ENCODE data around the gene TGFBI. TPM values are rescaled to one million over a fixed set of nuclear protein-coding genes. Genes with fewer than 3 reads are reported as not detected.

TGFBI gene
- total and polyA plus RNA-seq, 2 donors (not counting 1 experiment from before 2014, with no cell fraction given): 398 to 889 TPM

DNA sequence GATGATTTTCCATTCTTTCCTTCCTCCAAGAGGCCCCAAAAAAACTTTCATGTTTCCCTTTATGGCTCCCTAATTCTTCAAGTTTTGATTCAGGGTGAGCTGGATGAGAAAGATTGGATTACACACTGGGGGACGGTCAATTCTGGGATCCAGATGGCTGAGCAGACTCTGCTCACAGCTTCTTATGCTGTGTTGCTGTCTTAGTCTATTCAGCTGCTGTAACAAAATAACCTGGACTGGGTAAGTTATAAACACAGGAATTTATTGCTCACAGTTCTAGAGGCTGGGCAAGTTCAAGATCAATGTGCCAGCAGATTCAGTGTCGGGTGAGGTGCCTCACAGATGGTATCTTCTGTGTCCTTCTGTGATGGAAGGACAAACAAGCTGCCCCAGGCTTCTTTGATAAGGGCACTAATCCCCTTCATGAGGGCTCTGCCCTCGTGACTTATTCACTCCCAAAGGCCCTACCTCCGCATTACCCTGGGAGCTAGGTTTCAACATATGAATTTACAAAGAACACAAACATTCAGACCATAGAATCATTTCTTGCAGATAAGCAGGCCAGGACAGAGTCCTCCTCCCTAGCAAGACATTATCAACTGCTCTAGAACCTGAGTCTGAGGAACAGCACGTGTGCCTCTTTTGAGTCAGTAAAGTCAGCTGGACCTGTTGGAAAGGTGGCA, 80.8 kb downstream of the TGFBI start:
- Histone ChIP-seq H3K4me3 (replicated peaks in 1 of 4; ENCODE audit: control extremely low read depth in 1 of 4, insufficient read depth in 1 of 4, low read depth in 3 of 4, low read length in 4 of 4) (no peak overlapping the region), H3K79me2 (ENCODE audit: control insufficient read depth, insufficient read depth, low read length) (no peaks in the 10 kb centered on the region), H3K4me1 (ENCODE audit: control insufficient read depth, extremely low read depth, insufficient read depth, low read length) (no peaks in the 10 kb centered on the region), H4K20me1 (ENCODE audit: control insufficient read depth, extremely low read depth, insufficient read depth, low read length) (no peaks in the 10 kb centered on the region), H3K27me3 (ENCODE audit: control insufficient read depth, insufficient read depth, low read length) (no peaks in the 10 kb centered on the region), H3K9me3 (ENCODE audit: control insufficient read depth, insufficient read depth, low read depth, low read length) (no peaks in the 10 kb centered on the region), H3K27ac (ENCODE audit: insufficient read depth, low read length) (no peak overlapping the region), H3K36me3 (ENCODE audit: control insufficient read depth, insufficient read depth, low read length) (no peaks in the 10 kb centered on the region), H2AFZ (ENCODE audit: low read length) (no peak overlapping the region), H3K4me2 (ENCODE audit: extremely low read depth, insufficient read depth, low read length) (no peak overlapping the region), H3K9ac (ENCODE audit: insufficient read depth, low read length) (no peak overlapping the region)
- no peak for TF ChIP-seq EZH2 (IDR thresholded peaks at IDR 0.05; ENCODE audit: low read length, missing control alignments)
- TF ChIP-seq CTCF (conservative IDR thresholded peaks at IDR 0.05 in 1 of 2, IDR thresholded peaks at IDR 0.05 in 1 of 2; ENCODE audit: low read depth in 1 of 2, low read length in 2 of 2): no peak
- no peak for DNase-seq (ENCODE audit: low read depth in 2 of 2)

Other genes starting within 250 kb of the TGFBI start
- gene SLC25A48, start 194.3 kb upstream of the TGFBI start, total RNA-seq: not detected in 2 replicates
- not detected in 2 replicates for gene SLC25A48, start 194.3 kb upstream of the TGFBI start, polyA plus RNA-seq
- gene IL9, start 133.1 kb upstream of the TGFBI start, total RNA-seq: not detected in 2 replicates
- not detected in 2 replicates for gene IL9, start 133.1 kb upstream of the TGFBI start, polyA plus RNA-seq
- not detected in 2 replicates for gene LECT2, start 74.0 kb upstream of the TGFBI start, total RNA-seq
- not detected in 2 replicates for gene LECT2, start 74.0 kb upstream of the TGFBI start, polyA plus RNA-seq
- gene SMAD5, start 103.9 kb downstream of the TGFBI start, total RNA-seq: 43.4 and 44.3 TPM in 2 replicates
- 89.4 and 128 TPM in 2 replicates for gene SMAD5, start 103.9 kb downstream of the TGFBI start, polyA plus RNA-seq
- gene SMIM32, start 164.2 kb downstream of the TGFBI start, total RNA-seq: not detected in 2 replicates
- gene SMIM32, start 164.2 kb downstream of the TGFBI start, polyA plus RNA-seq: not detected in 2 replicates

All from fibroblast of lung (primary cell).